PC-9 (cell line): ENCODE data around the gene HOXD3. TPM values are rescaled to one million over a fixed set of nuclear protein-coding genes. Genes with fewer than 3 reads are reported as not detected.

Source experiments
- BruUV-seq: library from RNA; stranded (reverse); fragments of 400-500 nt; replicated peaks from 2 replicates; lab custom pipeline; 2021; lab: Mats Ljungman, UMichigan
- CTCF ChIA-PET: fragments of 300-600 bp; sonication (Branson Sonifier 250); formaldehyde crosslinking; loops from one replicate; lab custom pipeline; 2022; ENCODE audit warnings: antibody characterized with exemption; lab: Charles Lee
- POLR2A ChIA-PET: fragments of 300-600 bp; sonication (Branson Sonifier 250); formaldehyde crosslinking; loops from one replicate; lab custom pipeline; 2022; ENCODE audit warnings: antibody characterized with exemption; ENCODE audit not compliant: unreplicated experiment; lab: Charles Lee
- DNase-seq, 2 experiments: peaks; one replicate each; pipeline versions ENCODE4 v3.0.0 to v3.0.0-alpha.2; 2015 to 2022; ENCODE audit warnings: mixed read lengths in 1 of 2
- H2AFZ ChIP-seq: fragments of 200-600 bp; sonication (generic); 2 replicates; pipeline ENCODE4 v1.8.1; 2017; ENCODE audit warnings: antibody characterized with exemption
- H3F3A ChIP-seq: fragments of 200-600 bp; sonication (generic); 2 replicates; pipeline ENCODE4 v1.8.1; 2017; ENCODE audit warnings: antibody characterized with exemption, mild to moderate bottlenecking, low read depth; ENCODE audit not compliant: insufficient read depth
- H3K27ac ChIP-seq: fragments of 200-600 bp; sonication (generic); 2 replicates; pipeline ENCODE4 v1.6.1; 2016; ENCODE audit warnings: mixed run types
- H3K27me3 ChIP-seq: fragments of 200-600 bp; sonication (generic); 2 replicates; pipeline ENCODE4 v1.6.1; 2016; ENCODE audit warnings: low read depth, mixed run types; ENCODE audit not compliant: insufficient read depth
- H3K36me3 ChIP-seq: fragments of 200-600 bp; sonication (generic); 2 replicates; pipeline ENCODE4 v1.6.1; 2016; ENCODE audit warnings: low read depth, mixed run types
- H3K4me1 ChIP-seq: fragments of 200-600 bp; sonication (generic); replicated peaks from 2 replicates; pipeline ENCODE4 v1.6.1; 2016; ENCODE audit warnings: mixed run types; ENCODE audit not compliant: insufficient read depth
- H3K4me2 ChIP-seq: fragments of 200-600 bp; sonication (generic); 2 replicates; pipeline ENCODE4 v1.6.1; 2017; ENCODE audit warnings: mixed run types
- H3K4me3 ChIP-seq: fragments of 200-600 bp; sonication (generic); 2 replicates; pipeline ENCODE4 v1.6.1; 2016; ENCODE audit warnings: mixed run types
- H3K79me2 ChIP-seq: fragments of 200-600 bp; sonication (generic); 2 replicates; pipeline ENCODE4 v1.6.1; 2017; ENCODE audit warnings: low read depth, mixed run types
- H3K9me2 ChIP-seq: fragments of 200-600 bp; sonication (generic); 2 replicates; pipeline ENCODE4 v1.8.1; 2017; ENCODE audit warnings: mild to moderate bottlenecking; ENCODE audit not compliant: insufficient read depth
- H3K9me3 ChIP-seq: fragments of 200-600 bp; sonication (generic); 2 replicates; pipeline ENCODE4 v1.8.1; 2016; ENCODE audit warnings: low read depth; ENCODE audit not compliant: insufficient read depth
- H4K20me1 ChIP-seq: fragments of 200-600 bp; sonication (generic); 2 replicates; pipeline ENCODE4 v1.8.1; 2017; ENCODE audit not compliant: insufficient read depth
- CTCF ChIP-seq: fragments of 200-600 bp; sonication (generic); conservative IDR thresholded peaks from 2 replicates; pipeline ENCODE4 v1.6.1; 2017; ENCODE audit warnings: mixed run types, antibody characterized with exemption, mild to moderate bottlenecking, moderate library complexity
- EZH2 ChIP-seq: fragments of 200-600 bp; sonication (generic); IDR thresholded peaks from 2 replicates; pipeline ENCODE4 v1.8.0; 2017; ENCODE audit warnings: antibody characterized with exemption, low read depth
- intact Hi-C: fragments of 100-400 bp; cut with micrococcal nuclease; formaldehyde crosslinking; loops from one replicate; pipeline ENCODE4 v1.10.0; 2022; ENCODE audit not compliant: unreplicated experiment
- total RNA-seq: library from RNA; stranded (reverse); gene quantifications from 2 replicates; pipeline ENCODE4 v1.2.3, GENCODE V29; 2021

Gene HOXD3
- total RNA-seq, 1 experiment from 2014 or later, result not detected

GRCh38 chr2:176205126-176205525, 48.0 kb downstream of the HOXD3 start:
- Histone ChIP-seq H3K36me3 (no peaks in the 10 kb centered on the region), H3K27me3 (peaks cover 17% of the 10 kb centered on the region), H3K9me2 (no peaks in the 10 kb centered on the region), H3K4me2 (no peak overlapping the region), H3F3A (no peaks in the 10 kb centered on the region), H3K4me1 (no peaks in the 10 kb centered on the region), H3K4me3 (no peak overlapping the region), H4K20me1 (no peaks in the 10 kb centered on the region), H3K79me2 (no peaks in the 10 kb centered on the region), H3K9me3 (no peaks in the 10 kb centered on the region), H2AFZ (no peak overlapping the region), H3K27ac (no peak overlapping the region)
- POLR2A ChIA-PET, result no interaction called here
- no peak for DNase-seq
- TF ChIP-seq CTCF (no peak), EZH2 (no peak)
- CTCF ChIA-PET, result no interaction called here
- intact Hi-C loops, result no loop called here
- no TSS peak for BruUV-seq

GRCh38 chr2:176206136-176206535, 49.0 kb downstream of the HOXD3 start:
- no peaks in the 10 kb centered on the region for H3K9me2 ChIP-seq
- no peak for DNase-seq
- no peaks in the 10 kb centered on the region for H4K20me1 ChIP-seq
- H3K27ac ChIP-seq, result no peak overlapping the region
- POLR2A ChIA-PET, result no interaction called here
- no TSS peak for BruUV-seq
- H3K27me3 ChIP-seq, result peaks cover 19% of the 10 kb centered on the region
- H3K79me2 ChIP-seq, result no peaks in the 10 kb centered on the region
- H3K4me2 ChIP-seq, result no peak overlapping the region
- CTCF ChIA-PET, result interaction anchor here (0.6 kb wide), 1 partner anchor 291 kb away, joined by 4 read pairs; no protein-coding TSS in a partner anchor
- intact Hi-C loops, result no loop called here
- TF ChIP-seq EZH2 (no peak), CTCF (no peak)
- no peaks in the 10 kb centered on the region for H3K36me3 ChIP-seq
- no peak overlapping the region for H3K4me3 ChIP-seq
- H2AFZ ChIP-seq, result no peak overlapping the region
- no peaks in the 10 kb centered on the region for H3F3A ChIP-seq
- no peaks in the 10 kb centered on the region for H3K9me3 ChIP-seq
- H3K4me1 ChIP-seq, result no peaks in the 10 kb centered on the region

GRCh38 chr2:176206682-176207081, 49.6 kb downstream of the HOXD3 start:
- intact Hi-C loops, result no loop called here
- BruUV-seq, result no TSS peak
- no peaks in the 10 kb centered on the region for H4K20me1 ChIP-seq
- POLR2A ChIA-PET, result no interaction called here
- H2AFZ ChIP-seq, result no peak overlapping the region
- H3K27ac ChIP-seq, result no peak overlapping the region
- no peaks in the 10 kb centered on the region for H3K36me3 ChIP-seq
- no peaks in the 10 kb centered on the region for H3K4me1 ChIP-seq
- H3K9me3 ChIP-seq, result no peaks in the 10 kb centered on the region
- no peaks in the 10 kb centered on the region for H3K9me2 ChIP-seq
- DNase-seq, result no peak
- TF ChIP-seq CTCF (no peak), EZH2 (no peak)
- no peak overlapping the region for H3K4me3 ChIP-seq
- no peaks in the 10 kb centered on the region for H3F3A ChIP-seq
- H3K4me2 ChIP-seq, result no peak overlapping the region
- H3K27me3 ChIP-seq, result peaks cover 19% of the 10 kb centered on the region
- no peaks in the 10 kb centered on the region for H3K79me2 ChIP-seq
- CTCF ChIA-PET, result no interaction called here
